HG02763 (cell line): ENCODE results near the gene MRPL18.
"Not testable (repeated sequence)": the region's sequence is repeated elsewhere in the genome, so short reads cannot be mapped to it uniquely, and the experiment has no call there.

ENCODE experiments used
- ATAC-seq: cut with Tn5 transposase; IDR thresholded peaks from one replicate; pipeline ENCODE4 v1.9.1; 2021; ENCODE audit warnings: mild to moderate bottlenecking, moderate library complexity; ENCODE audit not compliant: unreplicated experiment

MRPL18 gene

DNA sequence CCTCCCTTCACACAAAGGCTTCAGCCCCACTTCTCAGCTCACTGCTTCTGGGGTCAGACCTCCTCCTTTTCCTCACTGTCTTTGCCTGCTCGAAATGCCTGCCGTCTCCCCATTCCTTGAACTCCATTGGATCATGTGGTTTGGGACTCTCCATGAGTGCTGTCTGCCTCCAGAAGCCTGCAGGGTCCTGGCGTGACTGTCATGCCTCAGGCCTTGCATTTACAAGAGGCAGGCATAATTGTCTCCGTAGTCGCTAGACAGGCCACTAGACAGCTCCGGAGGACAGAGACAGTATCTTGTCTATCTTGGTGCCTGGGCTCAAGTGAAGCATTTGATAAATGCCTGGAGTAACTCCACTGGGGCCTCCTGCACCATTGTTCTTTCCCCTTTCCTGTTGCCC lies 25.1 kb downstream of the MRPL18 start:
- no peak for ATAC-seq

DNA sequence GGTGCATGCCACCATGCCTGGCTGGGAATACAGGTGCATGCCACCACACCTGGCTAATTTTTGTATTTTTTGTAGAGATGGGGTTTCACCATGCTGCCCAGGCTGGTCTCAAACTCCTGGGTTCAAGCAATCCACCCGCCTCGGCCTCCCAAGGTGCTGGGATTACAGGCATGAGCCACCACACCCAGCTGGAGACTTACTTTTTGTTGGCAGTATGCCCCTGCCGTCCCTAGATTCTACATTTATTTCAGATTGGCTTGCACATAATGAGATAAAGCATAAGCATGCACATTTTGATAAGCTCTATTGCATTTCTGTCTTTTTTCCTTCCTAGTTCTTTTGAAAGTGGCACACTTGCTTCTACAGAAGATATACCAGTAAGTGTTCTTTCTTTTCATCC lies 26.5 kb downstream of the MRPL18 start:
- ATAC-seq, result not testable (repeated sequence)

DNA sequence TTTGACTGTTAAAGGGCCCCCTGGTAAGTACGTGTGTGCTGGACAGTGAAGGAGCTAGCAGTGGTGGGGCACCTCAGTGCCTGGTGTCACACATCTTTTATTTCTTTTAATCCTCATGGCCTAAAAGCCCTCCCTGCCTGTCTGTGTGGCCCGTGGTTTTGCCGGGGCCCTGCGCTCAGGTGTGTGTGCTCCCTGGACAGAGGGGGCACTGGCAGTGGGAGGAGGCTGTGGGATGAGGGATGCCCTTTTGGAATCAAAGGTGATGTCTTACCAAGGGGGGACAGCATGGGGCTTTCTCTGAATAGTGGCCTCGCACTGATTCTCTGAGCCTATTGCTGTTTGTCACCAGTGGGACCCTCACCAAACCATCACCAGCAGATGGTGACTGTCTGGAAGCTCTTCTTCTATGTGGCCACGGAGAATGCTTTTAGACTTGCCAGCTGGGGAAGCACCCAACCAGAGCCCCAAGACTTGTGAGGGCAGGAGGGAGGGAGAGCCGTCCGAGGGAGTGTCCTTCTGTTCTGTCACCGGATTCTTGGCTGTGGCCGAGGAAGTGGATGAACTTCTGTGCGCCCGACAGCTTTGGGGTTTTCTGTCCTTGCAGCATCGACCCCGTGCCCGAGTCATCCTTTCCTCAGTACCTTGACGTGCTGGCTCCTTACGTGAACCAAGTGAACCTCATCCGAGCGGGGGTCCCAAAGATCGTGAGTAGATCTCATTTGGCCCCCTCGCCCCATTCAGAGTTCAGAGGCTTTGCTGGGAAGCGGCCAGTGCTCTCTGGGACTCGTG lies 27.9 kb downstream of the MRPL18 start:
- ATAC-seq, result no peak

DNA sequence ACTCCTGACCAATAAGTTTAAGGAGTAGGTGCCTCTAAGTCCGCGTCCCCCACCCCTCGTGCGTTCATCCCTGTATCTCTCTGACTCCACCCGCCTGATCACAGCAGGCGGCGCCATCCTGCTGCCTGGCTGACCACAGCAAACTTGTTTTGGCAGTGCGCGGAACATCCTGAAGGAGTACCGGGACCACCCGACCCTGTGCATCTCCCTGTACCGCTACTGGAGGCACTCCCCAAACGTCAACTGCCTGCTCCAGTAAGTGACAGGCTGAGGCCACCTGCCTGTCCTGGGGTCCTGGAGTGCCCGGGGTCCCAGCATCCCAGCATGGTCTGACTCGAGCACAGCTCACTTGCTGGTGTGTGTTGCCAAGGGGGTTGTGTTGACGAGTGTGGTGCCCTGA lies 28.8 kb downstream of the MRPL18 start:
- no peak for ATAC-seq

DNA sequence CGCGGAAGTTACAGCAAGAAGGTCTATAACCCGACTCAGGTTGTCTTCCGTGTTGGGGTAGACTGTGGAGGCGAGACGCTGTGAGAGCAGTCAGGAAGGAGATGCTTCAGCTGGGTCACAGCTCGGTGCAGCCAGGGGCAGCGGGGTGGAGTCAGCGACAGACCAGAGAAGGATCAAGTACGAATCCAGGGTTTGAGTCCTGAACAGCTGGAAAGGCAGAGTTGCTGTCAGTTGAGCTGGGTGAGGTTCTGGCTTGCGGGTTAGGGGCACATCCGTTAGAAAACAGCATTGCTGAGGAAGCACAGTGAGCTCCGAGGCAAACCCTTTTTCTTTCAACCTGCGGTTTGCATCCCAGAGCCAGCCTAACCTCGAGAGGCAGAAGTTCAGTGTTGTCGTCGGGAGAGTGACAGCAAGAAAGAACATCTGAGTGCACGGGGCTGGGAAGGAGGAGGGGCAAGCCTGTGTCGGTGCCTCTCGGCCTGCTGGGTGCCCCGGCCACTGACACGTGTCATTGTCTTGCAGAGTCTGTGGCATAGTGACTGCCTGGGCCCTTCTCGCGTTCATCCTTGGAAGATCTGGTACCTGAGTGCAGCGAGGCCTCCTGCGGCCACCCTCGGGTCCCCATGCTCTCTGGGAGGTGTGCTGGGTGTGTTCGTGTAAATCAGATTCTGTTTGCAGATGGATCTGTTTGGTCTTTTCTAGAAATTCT lies 29.8 kb downstream of the MRPL18 start:
- ATAC-seq, result peak; percentile 49

DNA sequence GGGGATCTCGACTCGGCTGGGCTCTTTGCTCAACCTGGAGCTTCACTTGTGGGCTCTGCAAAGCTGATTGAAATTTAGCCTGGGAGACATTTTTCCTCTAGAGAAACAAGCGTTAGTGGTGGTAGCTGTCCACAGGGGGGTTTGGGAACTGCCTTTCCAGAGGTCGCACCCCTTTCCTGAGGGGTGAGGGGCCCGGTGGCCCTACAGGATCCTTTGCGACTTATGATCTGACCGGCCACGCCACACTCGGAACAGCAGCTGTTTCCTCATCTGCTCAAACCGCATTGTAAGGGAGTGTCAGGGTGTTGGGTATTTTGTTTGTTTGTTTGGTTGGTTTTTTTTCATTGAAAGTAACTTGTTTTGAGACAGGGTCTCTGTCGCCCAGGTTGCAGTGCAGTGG lies 30.9 kb downstream of the MRPL18 start:
- no peak for ATAC-seq

DNA sequence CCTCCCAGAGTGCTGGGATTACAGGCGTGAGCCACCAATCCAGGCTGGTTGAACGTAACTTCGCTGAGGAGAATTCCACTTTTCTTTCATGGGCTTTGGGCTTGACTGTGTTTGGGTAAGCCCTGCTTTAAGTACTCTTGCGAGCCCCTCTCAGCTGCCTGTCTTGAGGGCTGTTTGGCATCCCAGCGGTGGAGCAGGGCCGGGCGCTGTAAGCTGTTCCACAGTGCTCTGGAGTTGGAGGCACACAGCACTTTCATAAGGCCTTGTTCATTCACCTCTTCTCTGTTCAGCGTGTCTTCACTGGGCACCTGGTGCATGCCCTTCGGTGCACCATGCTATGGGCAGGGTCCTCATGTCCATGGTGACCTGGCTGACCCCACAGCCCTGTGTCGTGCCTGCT lies 31.5 kb downstream of the MRPL18 start:
- ATAC-seq, result no peak

DNA sequence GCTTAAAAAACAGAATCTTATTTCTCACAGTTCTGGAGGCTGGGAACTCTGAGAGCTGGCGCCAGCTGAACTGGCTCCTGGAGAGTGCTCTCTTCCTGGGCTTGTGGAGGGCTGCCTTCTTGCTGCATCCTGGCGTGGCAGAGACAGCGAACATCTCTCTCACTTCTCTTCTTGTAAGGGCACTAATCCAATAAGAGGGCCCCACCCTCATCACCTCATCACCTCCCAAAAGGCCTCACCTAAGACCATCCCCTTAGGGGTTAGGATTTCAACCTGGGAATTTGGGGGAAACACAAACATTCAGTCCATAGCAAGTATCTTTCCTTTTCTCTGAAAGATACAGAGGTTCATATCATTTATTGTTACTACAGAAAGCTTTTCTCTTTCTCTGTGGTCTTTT lies 33.7 kb downstream of the MRPL18 start:
- ATAC-seq, result no peak

DNA sequence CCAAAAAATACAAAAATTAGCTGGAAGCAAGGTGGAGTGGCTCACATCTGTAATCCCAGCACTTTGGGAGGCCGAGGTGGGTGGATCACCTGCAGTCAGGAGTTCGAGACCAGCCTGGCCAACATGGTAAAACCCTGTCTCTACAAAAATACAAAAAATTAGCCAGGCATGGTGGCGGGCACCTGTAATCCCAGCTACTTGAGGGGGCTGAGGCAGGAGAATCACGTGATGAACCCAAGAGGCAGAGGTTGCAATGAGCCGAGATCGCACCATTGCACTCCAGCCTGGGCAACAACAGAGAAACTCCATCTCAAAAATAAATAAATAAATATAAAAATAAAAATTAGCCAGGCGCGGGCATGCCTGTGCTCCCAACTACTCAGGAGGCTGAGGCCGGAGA lies 34.4 kb downstream of the MRPL18 start:
- ATAC-seq, result not testable (repeated sequence)

DNA sequence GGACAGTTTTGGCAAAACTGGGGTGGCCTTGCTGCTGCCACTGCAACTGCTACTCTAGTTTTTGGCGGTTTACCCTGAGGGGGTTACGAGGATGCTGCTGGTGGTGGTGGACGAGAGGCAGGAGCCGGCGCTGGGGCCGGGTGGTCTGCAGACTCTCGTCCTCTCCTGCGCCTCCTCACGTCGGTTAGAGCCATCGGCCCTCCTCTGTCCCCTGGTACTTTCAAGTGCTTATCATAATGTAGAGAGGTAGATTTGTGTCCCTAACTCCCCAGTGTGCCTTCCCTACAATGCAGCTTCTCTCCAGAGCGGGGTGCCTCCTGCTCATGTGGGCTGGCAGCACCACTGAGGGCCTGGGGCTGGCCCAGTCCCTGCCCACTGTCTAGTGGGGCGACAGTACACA lies 35.7 kb downstream of the MRPL18 start:
- ATAC-seq, result no peak

DNA sequence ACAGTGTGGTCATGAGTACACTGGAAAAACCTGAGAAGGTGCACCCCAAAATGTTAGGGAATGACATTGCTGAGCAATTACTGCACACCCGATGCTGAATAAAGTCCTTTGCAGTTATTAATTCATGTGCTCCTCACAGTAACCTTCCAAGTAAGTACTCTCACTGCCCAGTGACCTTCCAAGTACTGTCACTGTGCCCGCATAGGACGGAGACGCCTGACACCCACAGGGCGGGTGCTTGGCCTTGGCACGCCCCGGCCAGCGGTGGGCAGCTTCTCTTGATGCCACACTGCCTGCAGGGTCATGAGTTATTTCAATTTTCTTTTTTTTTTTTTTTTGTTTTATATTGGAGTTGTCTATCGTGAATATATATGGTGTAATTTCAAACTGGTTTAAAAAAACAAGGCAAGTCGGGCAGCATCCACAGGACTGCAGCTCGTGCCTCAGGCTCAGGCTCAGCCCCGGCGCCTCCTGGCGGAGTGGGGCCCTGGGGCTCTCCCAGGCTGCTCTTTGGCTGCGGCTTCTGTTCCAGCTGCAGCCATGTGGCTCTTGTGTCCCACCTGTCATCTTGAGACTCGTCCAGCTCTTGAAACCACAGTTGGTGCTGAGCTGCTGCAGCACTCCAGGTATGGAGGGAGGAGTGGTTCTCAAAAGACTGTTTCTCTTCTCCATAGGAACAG lies 36.8 kb downstream of the MRPL18 start:
- no peak for ATAC-seq

DNA sequence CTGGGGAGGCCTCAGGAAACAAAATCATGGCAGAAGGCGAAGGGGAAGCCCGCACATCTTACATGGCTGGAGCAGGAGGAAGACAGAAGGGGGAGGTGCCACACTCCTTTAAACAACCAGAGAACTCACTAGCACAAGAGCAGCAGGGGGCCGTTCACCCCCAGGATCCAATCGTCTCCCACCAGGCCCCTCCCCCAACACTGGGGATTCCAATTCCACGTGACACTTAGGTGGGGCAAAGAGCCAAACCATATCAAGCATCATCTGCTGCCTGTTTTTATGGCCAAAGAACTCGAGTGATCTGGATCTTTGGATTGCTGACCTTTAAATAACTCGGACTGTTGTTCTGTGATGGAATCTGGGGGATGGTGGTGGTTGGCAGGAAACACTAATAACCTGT lies 37.8 kb downstream of the MRPL18 start:
- no peak for ATAC-seq

DNA sequence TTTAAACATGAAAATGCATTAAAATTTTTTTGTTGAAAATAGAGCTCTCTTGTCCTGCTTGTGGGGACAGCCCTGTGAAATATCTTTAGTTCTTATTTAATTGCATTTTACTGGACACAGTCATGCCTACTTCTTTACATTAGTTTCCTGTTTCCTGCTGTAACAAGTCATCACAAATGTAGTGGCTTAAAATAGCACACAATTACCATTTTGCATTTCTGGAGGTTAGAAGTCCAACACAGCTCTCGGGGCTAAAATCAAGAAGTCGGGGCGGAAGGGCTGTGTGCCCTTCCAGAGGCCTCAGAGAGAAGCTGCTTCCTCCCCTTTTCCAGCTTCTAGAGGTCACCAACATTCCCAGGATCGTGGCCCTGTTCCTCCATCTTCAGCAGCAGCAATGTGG lies 39.3 kb downstream of the MRPL18 start:
- ATAC-seq, result no peak

DNA sequence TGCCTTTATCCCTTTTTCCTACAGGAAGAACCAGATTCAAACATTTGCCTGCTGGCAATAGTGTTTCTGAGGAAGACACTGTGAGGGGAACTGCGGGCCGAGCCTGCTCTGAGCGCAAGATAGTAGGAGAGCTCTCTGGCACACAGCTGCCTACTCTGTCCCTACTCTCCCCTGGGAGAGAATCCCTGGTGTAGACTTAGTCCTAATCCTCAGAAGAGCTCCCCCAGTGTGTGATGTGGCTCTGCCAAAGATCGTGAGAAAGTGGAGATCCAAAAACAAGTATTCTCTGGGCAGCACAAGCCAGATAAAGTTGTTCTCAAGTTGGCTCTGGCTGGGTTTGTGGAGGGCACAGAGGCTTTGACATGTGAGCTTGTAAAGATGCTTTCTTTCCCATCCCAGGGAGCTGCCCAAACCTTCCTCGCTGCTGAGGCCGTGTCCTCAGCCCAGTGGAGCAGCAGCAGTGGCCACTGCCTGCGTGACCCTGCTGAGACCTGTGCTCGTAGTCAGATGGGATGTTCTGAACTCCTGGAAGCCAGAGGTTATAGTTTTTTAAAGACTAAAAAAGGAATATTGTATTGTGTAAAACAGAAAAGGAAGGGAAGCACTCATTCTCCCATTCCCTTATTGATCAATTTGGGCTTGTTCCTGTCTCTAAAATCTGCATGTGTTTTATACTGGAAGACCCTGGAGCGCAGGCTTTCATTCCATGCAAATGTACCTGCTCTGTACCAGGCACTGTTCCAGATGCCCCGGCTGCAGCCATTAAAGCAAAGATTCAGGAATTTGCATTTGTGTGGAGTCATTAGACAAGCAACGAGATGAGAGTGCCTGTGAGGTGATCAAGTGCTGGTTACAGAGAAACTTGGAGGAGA lies 40.5 kb downstream of the MRPL18 start:
- no peak for ATAC-seq

DNA sequence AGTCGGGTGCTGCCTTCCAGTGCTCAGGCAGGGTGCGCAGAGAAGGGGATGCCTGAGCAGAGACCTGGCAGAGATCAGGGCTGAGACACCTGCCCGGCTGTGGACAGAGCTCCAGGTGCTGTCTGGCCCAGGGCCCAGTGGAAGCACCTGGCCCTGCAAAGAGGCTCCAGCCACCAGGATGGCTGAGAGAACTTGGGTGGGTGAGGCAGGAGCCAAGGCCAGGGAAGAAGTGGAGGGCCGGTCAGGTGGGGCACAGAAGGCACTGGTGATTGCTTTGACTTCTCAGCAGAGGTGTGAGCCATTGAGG lies 41.1 kb downstream of the MRPL18 start:
- ATAC-seq, result no peak

DNA sequence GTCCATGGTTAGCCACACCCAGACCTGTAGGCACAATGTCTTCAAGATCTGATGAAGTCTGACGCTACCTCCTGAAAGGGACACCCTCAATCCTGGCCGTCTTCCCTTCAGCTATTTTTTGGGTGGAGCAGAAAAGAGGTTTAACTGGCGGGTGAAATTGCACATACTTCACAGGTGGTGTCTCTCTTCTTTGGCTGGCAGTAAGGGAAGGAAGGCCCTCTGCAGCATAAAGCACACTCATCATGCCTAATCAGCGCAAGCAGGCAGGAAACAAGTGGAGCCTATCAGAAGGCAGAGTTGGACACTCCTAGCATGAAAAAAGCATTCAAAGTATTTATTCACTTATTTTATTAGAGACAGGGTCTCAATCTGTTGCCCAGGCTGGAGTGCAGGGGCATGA lies 42.7 kb downstream of the MRPL18 start:
- ATAC-seq, result no peak

DNA sequence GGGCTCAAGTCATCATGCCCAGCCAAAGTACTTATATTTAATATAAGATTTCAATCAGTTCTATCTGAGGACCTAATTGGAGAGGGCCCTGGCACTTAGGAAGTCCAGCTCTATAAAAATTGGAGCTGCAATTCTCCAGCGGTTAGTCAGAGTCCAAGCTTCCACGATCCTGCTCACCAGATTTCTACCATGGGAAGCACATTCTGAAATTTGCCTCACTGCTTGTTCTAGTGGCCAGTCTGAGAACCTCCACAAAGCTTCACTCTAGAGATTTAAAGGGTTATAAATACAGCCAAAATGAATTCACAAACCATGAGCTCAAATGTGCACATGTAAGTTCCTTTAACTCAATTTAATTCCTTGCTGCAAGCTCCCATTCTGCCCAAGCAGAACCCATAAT lies 43.3 kb downstream of the MRPL18 start:
- ATAC-seq, result no peak

DNA sequence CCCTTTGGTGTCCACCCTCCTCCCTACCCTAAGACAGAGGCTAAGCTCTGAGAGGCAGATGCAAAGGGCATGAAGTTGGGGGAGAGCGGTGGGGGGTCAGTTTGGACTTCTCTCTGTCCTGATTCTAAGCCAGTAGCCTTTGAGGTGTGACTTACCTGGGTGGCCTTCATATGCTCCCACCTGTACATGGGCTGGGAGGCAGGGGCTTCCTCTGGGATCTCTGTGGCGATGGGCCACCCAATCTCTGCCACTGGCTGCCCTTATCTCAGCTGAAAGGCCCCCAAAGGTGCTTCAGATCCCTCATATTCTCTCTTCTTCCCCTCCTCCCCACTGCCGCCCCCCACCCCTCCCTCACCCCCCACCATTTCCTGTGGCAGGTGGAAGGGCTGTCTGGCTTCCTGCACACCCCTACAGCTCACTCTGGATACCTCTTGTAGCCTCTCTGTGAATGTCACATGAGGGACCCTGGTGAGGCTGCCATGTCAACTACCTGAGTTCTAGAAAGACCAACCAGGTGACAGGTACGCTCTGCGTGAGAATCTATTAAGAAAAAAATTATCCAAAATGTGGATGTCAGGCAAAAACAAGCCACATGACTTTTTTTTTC lies 43.8 kb downstream of the MRPL18 start:
- no peak for ATAC-seq

DNA sequence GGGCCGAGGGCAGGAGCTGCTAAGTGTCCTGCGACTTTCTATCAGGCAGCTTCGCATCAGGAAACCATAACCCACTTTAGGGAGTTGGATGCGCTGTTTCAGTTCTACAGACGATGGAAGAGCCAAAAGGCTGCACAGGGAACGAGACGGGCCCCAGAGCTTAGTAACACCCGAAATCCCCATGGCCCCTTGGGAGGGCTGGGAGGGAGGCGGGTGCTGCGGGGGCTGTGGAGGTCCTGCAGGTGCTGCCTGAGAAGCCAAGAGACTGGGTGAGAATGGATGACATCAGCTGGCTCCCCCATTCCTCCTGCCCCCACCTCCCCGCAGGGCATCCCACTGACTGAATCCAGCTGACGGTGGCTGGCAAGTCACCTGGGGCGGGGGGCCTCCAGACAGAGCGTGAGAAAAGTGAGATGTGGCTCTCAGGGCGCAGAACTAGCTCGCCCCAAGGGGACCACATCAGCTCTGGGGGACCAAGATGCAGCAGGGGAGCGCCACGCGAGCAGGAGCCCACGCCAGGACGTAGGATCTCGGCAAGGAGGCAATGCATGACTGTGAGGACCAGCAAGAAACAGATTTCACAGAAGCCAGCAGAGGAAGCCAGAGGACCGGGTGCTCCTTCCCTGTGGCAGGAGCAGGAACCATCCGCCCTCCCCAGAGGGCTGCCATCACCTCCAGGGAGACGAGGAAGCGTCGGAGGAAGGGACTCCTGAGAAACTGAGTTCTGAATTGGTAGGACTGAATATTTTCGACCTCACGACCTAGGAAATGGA lies 46.6 kb downstream of the MRPL18 start:
- ATAC-seq, result no peak

DNA sequence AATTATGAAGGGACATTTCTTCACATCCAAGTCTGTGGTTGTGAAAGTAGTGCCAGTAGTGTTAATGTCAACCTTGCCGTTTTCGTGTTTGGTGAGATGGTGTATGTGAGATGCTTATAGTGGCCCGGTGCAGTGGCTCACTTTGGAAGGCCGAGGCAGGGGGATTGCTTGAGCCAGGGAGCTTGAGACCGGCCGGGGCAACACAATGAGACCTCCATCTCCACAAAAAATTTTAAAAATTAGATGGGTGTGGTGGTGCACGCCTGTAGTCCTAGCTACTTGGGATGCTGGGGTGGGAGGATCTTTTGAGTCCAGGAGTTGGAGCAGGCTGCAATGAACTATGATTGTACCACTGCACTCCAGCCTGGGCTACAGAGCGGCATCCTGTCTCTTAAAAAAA lies 47.2 kb downstream of the MRPL18 start:
- no peak for ATAC-seq
